Stimulated activated CD4-positive, alpha-beta T cell treated with anti-CD3 and anti-CD28 coated beads, Interleukin-2, amount 100 ng/mL, for 48 hours (primary cell): Measurements from ENCODE around the gene GPD1L.

Experiments used
- DNase-seq, 2 donors: peaks; one replicate each; pipeline ENCODE4 v3.0.0-alpha.2; 2020

The GPD1L gene

DNA sequence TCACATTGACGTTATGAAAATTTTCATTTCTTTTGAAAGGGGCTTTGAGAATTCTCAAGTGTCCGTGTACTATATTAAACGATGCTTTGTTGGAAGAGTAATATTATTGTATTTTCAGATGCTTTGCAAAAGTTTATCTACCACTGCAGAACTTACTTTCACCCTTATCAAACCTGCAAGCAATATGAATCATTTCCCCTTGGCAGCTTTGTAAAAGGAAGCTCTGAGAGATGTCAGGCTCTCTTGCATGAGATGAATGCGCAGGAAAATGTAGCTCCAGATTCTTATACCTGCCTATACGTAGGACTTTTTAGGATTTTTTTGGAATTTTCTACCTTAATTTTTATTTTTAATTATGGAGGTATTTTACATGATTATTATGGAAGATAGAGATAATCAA is 34.5 kb downstream of the GPD1L start:
- DNase-seq = no peak

DNA sequence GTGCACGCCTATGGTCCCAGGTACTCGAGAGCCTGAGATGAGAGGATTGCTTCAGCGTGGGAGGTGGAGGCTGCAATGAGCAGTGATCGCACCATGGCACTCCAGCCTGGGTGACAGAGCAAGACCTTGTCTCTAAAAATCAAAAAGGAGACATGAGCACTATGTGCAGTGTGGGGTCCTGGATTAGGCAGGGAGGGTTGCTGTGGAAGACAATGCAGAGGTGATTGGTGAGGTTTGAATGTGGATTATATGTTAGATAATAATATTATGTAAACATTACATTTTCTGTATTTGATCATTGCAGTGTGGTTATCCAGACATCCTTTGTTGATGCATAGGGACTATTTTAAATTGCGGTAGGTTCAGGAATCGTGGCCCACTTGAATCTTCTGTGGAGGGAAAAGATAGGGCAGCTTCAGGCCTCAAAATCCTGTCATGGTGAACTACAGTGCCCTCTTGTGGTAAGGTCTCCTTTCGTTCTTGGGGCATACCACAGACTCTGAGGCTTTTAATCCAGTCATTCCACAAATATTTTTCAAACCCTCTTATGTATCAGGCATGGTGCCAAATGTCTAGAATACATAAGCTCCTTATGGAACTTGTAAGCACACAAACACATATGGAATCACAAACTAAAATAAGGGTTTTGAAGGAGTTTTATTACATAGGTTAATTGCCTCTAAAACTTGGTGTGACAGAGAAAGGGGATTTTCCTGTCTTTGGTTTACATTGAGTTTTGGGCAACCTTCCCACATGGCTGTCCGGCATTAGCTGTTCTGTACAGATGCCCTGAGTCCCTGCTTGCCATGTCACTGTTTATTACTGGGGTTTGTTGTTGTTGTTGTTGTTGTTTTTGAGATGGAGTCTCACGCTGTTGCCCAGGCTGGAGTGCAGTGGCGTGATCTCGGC is 37.7 kb downstream of the GPD1L start:
- peak; percentile 29 to 57 for DNase-seq

DNA sequence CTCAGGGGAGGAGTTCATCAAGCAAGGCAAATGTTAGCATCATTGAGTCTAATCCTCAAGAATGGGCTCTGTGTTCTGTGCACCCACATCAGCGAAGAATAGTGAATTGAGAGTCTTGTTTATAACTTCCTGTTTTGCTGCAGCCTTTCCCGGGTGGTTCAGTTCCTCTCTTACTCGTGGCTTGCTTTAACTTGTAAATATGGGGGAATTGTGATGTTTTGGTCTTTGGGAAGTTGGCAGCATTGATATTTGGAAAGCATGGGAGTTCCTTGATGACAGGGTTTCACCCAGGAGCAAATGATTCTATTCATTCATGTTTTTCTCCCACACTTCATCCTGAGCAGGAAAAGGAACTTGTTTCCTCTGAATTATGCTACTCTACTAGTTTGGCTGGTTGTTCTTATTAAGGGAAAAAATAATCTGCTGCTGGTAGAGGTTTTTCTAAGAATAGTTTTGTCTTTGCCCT is 40.4 kb downstream of the GPD1L start:
- no peak for DNase-seq

DNA sequence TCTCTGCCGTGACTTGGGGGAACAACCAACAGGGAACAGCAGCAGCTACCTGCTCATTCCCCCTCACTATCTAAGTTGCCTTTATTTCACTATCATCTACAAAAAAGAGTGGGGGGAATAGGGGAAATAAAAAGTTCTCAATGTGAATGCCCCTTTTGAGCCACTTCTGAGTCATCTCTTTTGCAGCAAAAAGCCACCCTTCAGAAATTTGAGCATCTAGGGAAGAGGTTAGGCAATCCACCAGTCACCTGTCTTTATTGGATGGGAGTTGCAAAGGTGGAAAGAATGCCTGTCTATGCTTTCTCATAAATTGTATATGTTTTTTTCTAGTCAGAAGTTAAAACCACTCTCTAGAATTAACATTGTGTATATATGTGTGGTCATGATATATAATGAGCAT is 41.1 kb downstream of the GPD1L start:
- no peak for DNase-seq

DNA sequence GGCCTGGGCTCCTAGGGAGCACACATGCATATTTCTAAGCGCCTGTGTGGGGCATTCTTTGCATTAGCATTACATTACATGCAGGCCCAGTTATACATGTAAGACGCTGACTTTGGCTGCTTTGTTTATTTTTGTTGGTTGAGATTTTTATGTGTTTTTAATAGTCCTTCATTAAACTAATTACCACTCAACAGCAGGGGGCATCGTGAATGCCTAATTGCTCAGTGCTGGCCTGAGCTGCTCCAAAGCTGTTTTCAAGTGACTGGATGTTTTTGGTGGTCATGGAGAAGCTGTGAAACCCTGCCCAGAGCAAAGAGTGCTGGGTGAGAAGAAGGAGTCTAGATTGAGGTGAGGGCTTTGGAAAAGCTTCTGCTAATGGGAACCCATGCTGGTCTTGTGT is 41.5 kb downstream of the GPD1L start:
- DNase-seq = no peak

DNA sequence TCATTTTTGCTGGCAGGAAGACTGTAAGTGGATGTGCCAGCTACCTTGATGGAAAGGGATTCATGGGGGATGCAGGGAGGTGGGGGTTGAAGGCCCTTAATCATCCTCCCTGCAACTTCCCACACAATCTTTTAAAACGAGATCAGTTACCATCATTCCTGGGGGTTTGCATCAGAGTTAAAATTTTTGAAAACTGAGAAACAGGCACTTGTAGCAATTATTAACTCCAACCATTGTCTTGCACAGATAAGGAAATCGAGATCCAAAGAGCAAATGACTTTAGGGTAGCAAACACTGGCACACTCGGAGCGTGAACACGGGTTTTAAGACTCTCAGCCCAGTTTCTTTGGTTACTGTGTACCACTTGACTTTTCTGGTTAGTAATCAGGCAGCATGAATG is 41.9 kb downstream of the GPD1L start:
- no peak for DNase-seq

DNA sequence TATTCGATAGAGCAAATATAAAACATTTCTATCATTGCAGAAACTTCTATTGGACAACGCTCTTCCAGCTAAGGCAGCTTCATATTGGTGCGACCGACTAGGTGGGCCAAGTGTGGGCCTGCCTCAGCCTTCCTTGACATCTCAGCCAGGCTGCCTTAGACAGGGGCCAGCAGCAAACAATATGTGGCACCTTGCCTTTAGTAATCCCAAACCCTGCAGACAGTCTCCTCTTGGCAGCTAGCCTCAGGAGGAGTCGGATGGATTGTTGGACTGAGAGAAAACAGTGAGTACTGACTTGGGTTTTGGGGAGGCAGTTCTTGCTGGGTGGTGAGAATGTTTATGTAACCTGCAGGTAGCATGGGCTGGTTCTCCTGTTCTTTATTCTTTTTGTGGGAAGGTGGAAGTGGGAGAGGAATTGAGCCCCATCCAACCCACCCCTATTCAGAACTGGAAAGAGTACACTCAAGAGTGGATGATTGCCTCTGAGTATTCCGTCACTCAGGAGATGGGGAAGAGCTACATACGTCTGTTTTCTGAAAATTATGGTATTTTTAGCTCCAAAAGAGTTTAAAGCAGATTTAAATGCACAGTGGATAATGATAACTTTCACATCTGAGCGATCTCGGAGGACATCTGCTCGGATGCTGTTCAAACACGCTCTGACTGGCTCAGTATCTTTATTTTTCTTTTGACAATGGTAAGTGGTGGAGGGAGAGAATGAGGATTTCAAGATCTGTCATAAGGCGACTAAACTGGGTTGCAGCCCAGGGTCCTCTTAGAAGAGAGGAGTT is 47.2 kb downstream of the GPD1L start:
- no peak for DNase-seq

DNA sequence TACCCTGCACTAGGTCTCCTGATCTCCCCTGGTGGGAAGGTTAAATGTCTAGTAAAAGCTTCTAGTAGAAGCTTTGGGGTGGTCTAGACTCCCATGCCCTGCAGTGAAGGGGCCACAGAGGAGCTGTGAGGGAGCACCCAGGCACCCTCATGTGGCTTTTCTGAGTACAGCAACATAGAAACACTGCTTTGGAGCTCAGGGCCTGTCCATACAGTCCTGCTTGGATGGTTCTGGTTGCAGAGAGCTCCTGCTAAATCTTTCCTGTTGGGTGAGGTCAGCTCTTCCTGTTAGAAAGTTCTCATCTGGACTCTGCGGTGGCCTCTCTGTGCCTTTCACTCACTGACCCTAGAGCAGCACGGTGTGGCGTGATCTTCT is 47.8 kb downstream of the GPD1L start:
- no peak for DNase-seq

DNA sequence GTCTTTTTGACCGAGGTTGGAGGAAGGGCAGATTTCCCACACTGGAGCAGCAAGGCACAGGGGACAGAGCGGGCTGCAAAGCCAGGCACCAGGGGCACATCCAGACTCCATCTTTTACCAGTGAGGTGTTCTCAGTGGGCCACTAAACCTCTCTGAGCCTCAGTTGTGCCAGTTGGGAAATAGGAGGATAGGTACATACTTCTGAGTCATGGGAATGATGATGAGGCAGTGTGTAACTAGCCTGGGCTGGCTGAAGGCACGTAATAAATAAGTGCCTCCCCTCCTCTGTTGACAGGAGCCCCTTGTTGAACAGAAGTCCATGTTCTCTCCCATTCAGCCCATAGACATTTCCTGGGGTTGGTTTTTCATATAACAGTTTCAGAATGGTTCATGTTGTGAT is 48.7 kb downstream of the GPD1L start:
- no peak for DNase-seq

DNA sequence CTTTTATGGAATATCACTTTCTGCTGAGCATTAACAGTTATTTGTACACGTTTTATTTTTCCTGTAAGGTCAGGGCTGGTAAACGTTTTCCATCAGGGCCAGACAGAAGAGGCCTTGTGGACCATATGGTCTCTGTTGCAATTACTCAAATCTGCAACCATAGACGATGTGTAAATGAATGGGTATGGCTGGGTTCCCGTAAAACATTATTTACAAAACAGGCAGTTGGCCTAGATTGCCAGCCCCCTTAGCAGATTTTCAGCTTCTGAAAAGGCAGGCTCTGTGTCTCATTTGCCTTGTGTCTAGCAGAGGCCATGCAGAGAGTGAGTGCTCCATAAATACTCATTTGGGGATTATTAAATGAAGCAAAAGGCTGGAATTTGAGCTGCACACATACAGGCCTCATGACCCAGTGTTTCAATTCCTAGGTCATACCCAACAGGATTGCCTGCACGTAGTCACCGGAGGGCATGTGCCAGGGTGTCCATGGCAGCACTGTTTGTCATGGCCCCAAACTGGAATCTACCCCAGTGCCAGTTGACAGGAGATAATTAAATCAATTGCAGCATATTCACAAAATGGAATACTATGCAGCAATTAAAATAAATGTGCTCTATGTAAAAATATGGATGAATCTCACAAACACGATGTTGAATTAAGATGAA is 51.3 kb downstream of the GPD1L start:
- no peak for DNase-seq

DNA sequence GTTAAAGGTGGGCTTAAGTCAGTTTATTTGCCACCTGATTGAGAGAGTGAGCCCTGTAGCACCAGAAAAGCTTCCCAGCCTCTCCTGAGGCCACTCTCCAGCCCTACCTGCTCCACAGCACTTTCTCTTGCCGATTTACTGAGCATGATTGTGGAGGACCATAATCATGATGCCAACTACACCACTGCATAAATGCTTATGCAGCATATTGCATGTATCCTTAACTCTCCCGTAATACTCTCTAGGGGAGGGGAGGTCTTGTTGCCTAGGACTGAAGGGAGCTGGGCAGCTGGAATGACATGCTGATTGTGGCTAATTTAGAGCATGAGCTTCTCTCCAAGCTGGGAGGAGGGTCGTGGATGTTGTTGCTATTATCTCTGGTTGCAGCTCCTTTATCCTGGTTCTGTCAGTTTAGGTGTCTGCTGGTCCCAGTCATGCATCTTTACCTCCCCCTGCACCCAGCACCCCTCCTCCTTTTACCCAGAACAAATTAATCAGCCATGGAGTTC is 54.3 kb downstream of the GPD1L start:
- no peak for DNase-seq

DNA sequence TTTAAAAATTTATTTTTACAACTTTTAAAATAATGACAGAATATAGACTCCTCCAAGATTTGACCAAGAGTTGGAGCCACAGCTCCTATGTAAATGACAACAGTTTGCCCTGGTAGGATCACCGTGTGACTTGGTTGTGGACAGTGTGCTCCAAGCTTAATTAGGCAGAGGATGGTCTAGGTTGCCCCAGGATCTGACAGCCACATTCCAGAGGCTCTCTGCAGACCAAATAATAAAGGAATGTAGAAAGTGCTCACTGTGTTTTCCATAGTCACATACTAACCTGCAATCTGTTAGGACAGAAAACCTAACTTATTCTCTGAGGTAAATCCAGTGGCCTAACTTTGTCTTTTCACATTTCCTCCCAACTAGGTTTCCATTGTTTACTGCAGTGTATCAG is 59.0 kb downstream of the GPD1L start:
- DNase-seq = no peak

DNA sequence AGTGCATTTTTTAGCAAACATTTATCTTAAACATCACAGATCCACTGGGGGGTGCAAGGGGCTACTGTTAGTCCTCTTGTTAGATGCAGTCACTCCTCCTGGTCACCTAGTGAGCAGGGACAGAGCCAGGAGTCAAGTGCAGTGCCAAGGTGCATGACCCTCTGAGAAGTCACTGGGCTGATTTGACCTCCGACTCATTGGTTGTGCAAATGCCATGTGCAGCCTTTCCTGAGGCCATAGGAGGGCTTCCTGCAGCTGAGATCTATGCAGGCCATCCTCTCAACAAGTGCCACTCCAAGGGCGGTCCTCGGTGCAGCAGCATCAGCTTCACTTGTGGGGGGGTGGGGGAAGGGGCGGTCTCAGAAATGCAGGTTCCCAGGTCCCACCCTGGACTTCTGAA is 60.2 kb downstream of the GPD1L start:
- no peak for DNase-seq

DNA sequence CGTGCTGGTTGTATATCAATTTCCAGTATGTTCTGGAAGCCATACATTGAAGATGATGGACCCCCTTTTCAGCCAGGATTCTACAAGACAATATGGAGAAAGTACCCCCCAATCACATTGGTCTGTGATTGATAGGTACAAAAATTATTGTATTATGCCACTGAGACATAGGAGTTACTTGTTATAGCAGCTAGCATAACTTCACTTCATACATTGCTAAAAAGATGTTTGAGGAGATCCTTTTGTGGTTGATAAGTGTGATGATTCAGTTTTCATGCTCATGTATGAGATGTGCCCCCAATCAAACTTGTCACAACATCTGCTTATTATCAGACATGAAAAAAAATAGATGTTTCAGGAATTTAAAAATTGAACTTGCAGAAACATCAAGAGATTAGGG is 66.0 kb downstream of the GPD1L start:
- DNase-seq = no peak

DNA sequence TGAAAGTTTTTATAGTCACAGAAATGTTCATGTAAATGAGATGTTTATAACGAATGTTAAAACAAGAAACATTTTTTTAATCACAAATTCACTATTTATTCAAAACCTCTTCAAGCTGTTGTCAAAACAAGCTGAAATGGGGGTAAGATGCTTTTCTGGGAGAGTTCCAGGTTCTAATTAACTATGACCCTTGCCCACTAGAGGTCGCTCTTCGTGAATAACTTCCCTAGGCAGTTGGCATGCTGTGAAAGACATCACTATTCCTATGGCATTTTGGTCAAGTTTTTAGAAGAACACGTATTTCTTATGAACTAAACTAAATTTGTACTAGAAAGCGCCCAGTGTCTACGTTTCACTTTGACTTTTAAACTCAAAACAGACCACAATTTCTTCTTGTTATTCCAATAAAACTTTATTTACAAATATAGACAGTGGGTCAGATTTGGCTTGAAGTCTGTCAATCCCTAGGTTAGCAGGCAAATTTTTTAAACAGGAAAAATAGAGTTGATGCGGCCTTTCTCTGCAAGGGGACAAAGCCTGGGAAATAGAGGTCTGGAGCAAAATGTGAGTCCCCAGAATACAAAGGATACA is 69.3 kb downstream of the GPD1L start:
- DNase-seq = peak; percentile 68 to 72

DNA sequence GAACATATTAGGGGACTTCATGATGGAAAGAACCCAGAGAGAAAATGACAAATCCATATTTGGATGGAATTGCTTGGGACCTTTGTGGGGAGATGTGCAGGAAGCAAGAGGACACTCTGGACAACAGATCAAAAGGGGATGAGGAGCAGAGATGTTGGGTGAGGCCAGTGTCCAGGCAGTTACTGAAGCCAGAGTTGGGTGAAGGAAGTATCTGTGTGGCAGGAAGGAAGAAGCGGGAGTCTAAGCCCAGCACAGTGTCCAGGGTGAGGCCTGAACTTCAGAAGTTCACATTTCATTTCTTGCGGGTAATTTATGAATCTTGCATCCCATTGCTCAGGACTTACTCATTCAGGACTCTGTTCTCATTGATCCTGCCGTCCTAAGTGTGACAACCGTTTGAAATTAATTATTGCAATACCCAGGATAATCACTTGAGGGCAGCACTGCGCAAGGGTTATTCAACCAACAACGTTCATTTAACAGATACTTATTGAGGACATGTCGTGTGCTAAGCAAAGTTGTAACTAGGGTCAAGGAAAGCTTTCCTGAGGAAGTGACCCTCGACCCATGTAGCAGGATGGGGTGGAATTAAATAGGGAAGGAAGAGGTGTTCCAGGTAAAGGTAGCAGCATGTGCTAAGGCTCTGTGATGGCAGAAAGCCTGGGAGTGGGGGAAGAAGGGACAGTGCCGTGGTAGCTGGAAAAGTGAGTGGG is 70.7 kb downstream of the GPD1L start:
- DNase-seq = peak; percentile 73 to 79

DNA sequence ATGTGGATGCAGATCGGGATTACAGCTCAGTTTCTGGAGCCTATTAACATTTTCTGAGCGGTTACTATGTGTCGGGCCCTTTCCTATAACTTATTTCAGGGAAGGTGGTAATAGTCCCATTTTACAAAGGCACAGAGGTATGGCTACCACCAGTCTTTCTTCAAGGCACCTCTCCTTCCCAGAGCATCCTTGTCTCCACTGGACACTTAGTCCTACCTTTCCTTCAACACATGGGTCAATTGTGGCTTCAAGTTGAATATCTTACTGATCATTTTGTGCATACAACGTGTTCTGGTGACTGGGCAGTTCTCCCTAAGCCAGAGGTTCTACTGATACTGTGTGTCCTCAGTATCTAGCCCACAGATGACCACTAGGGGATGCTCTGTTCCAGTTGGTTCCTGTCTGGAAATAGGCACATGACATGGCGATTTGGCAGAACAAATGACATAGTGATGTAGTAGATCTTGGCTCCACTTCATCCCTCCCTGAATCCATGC is 71.3 kb downstream of the GPD1L start:
- DNase-seq = peak; percentile 36 to 55

DNA sequence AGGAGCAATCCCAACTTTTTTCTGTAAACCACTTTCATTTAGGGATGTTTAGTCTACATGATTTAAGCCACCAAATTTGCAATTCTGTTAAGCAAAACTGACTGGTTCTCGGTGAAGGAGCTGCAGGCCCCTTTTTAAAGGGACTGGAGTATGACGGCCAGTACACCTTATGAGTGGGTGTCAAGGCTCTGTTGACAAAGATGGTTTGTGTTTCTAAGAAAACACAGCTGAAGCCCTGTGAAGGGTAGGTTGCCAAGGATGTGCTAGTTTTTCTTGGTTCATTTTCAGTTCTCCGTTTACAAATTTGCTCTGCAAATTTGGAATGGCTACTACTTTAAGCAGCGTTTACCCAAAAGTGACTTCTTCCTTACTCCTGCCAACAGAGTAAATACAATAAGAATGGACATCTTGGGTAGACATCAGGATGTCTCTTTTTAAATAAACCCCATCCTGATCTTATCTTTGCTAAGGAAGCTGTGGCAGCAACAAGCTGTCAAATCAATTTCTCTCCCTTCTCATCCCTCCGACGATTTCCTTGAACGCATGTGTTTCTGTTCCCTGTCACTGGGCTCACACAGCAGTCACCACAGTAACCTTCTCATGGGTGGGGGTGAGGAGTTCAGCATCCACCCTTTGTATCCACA is 73.8 kb downstream of the GPD1L start:
- DNase-seq = no peak

DNA sequence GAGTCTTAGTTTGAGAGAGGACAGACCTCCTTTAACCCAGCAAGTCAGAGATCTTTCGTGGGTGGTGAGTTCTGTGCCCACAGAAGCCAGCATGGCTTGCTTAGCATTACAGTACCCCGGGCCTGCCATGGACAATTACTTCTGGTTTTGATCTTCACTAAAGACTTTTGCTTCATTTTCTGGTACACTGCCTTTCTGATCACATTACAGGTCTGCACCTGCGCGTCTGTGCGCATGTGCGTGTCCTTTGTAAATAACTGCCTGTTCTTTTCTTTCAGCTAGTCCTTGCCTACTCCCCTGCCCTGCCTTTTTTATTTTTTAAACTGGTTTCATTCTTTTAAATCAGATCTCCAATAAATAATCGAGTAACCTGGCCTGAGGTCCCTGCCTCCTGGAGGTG is 74.9 kb downstream of the GPD1L start:
- no peak for DNase-seq

DNA sequence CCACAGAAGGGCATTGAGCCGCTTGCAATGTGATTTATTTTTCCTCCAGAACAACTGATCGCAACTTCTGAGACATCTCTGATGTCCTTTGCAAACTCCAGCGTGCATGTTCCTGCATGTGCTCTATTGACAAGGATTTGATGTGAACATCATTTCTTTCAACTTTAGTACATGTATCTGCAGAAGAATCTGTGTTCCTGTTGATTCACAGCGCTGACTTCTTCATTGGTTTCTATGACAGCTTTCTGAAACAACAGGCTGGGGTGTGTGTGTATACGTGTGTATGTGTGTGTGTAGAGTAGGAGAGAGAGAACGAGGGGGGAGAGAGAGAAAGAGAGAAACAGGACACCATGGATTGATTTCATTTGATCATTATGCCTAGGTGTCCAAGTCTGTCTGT is 75.4 kb downstream of the GPD1L start:
- no peak for DNase-seq

DNA sequence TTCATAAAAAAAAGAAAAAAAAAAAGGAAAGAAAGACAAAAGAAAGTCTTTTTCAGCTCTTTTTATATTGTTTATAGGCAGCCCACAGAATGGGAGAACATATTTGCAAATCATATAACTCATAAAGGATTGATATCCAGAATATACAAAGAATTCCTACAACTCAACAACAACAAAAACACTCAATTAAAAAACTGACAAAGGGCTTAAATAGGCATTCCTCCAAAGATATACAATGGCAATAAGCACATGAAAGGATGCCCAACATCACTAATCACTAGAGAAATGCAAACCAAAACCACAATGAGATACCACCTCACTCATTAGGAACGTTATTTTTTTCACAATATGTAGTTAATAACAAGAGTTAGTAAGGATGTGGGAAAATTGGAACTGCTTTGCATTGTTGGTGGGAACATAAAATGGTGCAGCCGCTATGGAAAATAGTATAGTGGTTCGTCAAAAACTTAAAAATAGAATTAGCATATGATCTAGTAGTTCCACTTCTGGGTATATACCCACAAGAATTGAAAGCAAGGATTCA is 77.8 kb downstream of the GPD1L start:
- no peak for DNase-seq
